Middle frontal gyrus (tissue), 1 donor: ENCODE results near the gene SSTR3.

ENCODE experiments used
- DNase-seq: peaks from one replicate; pipeline ENCODE4 v3.0.0-alpha.2; 2015; ENCODE audit warnings: low spot score; ENCODE audit errors: extremely low spot score

Gene SSTR3

DNA sequence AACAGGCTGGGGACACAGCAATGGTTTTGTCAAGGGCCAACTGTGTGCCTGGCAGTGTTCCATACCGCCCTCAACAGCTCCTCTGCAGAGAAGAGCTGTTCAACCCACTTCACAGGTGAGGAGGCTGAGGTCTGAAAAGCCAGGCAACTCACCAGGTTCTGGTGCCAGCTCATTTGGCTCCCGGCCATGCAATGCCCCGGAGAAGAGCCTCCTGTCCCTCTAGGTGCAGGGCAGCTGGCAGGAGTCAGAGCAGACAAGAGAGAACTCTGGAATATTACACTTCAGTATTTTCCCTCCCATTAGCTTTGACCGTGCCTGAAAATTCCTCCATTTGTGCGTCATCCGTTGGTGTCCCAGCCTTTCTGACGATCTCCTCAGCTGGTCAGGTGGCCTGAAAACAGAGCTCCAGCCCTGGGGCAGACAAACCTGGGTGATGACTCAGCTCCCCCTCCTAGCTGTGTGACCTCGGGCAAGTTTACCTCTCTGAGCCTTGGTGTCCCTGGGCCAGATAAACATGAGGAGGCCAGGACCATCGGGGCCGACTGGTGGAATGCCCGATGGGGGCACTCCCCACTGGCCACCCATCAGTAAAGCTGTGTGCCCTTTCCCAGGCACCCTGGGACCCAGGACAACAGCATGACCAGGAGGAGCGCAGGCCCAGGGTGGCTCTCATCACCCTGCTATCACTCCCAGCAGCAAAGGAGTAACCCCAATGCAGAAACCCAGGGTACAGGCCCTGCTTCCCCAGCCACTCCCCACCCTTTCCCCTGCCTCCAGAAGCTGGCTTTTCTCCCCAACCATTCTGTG lies 14.6 kb downstream of the SSTR3 start:
- no peak for DNase-seq

GRCh38 chr22:37196539-37197450 lies 15.5 kb downstream of the SSTR3 start:
- DNase-seq, result no peak

- DNase-seq, result no peak
These were observed 16.4 kb downstream of the SSTR3 start for GRCh38 chr22:37195921-37196320.

- no peak for DNase-seq
These were observed 17.5 kb downstream of the SSTR3 start for GRCh38 chr22:37194750-37195149.

- DNase-seq, result no peak
These were observed 18.6 kb downstream of the SSTR3 start for GRCh38 chr22:37193629-37194191.

DNA sequence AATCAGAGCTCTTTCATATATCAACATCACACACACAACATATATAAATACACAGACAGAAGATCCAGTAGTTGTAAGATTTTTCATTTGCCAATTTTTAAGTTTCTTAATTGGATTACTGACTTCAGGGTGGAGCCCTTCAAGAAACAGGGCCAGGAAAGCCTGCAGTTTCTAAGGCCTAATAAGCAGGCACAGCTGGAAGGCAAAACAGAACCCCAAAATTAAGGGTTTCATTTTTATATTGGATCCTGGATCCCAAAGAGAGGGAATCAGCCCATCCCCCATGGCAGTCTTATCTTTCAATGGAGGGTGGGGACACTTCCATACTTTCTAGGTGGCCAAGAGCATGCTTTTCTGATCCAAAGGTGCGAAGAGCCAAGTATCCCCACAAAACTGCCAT lies 19.5 kb downstream of the SSTR3 start:
- no peak for DNase-seq

GRCh38 chr22:37192204-37192603 lies 20.1 kb downstream of the SSTR3 start:
- no peak for DNase-seq

GRCh38 chr22:37190262-37190780 lies 22.0 kb downstream of the SSTR3 start:
- DNase-seq, result no peak

- DNase-seq, result no peak
These were observed 23.3 kb downstream of the SSTR3 start for GRCh38 chr22:37188901-37189466.

DNA sequence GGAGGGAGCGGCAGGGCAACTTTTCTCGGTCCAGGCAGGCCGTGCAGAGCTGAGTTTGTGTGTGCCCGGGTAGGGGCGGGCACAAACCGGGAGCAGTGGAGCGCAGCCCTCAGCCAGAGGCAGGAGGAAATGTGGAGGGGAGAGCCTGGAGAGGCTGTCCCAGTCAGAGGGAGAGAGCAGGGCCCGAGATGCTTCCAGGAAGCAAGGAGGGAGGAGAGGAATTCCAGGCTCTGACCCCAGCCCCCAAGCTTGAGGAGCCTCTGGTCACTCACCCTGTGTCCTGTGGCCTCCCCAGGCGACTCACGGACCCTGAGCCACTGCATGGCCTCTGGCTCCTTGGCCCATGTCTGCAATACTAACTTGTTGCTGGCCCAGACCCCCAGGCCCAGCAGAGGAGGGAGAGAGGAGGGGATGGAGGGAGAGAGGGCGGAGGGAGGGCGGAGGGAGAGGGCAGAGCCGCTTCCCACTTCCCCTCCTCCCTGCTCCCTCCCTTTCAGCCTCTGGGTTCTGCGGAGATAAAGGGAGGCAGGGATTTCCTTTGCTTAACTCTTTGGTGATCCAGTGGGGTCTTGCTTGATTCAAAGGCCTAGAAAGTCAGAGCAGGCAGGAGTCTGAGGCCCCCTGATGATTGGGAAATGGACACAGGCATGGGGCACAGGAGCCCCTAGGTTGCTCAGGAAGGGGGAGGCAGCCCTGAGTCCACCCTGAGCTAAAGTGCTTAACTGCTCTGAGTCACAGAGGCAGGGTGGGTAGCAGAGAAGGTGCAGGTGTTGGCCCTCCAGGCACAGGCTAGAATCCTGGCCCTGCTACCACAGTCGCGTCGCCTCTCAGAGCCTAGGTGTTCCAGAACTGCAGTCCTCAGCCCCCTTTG lies 24.2 kb downstream of the SSTR3 start, which contains the start of gene C1QTNF6:
Gene C1QTNF6 (minus strand): TSS at position 357 of the 871 bp plus-strand sequence. CDS start 34 bp downstream, at position 323.
- no peak for DNase-seq

DNA sequence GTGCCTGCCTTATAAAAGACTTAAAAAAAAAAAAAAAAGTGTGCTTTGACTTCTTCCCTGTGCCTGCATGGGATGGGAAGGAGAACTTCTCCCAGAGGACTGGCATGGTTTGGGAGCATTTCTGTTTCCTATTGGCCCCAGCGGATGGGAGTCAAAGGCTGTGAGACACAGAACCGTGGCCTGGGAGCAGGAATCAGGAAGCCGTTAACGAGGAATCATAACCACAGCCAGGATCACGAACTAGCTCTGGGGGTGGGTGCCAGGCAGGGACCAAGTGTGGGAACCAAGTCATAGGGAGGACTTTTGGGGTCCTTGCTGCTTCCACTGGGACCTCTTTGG lies 24.8 kb downstream of the SSTR3 start:
- no peak for DNase-seq

DNA sequence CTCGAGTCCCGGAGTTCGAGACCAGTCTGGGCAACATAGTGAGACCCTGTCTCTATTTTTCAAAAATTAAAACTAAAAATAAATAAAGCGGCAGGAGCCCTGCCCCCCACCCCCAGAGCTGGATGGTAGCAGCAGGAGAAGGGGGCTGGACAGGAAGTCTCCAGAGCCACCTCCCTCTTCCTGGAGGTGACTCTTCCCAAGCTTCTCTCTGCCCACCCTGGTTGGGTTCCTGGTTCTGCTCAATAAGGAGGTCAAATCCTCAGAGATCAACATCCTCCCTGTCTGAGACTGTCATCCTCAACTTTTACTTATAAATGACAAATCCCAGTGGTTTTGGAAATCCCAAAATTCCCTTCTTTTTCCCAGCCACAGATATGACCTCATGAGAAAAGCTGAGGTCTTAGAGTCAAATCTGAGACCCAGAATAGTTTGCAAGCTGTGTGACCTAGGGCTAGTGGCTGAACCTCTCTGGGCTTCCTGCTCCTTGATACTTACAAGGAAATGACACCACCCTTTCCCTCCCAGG lies 25.2 kb downstream of the SSTR3 start:
- DNase-seq, result no peak

GRCh38 chr22:37186228-37186996 lies 25.9 kb downstream of the SSTR3 start:
- no peak for DNase-seq

- no peak for DNase-seq
These were observed 26.5 kb downstream of the SSTR3 start for GRCh38 chr22:37185646-37186227.

DNA sequence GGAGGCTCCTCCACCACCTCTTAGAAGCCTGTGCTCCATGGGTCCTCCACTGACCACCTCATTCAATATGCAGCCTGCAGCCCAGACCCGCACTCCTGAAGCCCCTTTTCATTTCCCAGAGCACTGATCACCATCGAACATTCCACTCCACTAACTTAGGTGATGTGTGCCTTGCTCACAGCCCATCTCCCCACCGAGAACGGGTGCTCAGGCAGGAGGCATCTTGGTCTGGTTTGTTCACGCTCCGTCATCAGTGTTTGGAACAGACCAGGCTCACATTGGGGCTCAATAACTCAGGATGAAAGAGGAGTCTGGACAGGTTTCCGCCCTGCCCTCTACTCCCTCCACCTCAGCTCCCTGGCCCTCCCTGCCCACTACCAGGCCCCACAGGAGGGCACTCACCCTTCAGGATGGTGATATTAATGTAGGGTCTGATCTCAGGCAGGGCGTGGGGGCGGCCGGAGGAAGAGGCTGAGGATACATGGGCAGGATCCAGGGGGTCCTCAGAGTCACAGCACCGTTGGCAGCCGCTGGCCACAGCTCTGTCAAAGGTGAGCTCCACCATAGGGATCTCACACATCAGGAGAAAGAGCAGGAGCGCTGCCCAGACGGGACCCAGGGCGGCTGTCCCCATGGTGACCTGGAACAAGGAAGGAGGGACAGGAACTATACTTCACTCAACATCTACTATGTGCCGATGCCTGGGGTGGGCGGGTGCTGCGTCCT lies 27.3 kb downstream of the SSTR3 start:
- no peak for DNase-seq

DNA sequence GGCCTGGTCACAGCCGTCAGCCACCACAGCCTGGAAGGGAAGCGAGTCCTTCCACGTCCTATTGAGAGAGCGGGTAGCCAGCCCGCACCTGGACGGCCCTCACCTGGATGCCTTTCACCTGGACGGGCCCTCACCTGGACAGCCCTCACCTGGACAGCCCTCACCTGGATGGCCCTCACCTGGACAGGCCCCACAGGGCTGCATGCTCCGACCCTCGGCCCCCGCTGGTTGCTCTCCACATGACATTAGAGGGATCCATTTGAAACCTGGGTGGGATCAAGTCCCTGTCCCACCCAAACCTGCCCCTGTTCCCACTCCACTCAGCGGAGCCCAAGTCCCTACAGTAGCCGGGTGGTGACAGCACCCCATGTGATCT lies 27.9 kb downstream of the SSTR3 start:
- DNase-seq, result no peak

DNA sequence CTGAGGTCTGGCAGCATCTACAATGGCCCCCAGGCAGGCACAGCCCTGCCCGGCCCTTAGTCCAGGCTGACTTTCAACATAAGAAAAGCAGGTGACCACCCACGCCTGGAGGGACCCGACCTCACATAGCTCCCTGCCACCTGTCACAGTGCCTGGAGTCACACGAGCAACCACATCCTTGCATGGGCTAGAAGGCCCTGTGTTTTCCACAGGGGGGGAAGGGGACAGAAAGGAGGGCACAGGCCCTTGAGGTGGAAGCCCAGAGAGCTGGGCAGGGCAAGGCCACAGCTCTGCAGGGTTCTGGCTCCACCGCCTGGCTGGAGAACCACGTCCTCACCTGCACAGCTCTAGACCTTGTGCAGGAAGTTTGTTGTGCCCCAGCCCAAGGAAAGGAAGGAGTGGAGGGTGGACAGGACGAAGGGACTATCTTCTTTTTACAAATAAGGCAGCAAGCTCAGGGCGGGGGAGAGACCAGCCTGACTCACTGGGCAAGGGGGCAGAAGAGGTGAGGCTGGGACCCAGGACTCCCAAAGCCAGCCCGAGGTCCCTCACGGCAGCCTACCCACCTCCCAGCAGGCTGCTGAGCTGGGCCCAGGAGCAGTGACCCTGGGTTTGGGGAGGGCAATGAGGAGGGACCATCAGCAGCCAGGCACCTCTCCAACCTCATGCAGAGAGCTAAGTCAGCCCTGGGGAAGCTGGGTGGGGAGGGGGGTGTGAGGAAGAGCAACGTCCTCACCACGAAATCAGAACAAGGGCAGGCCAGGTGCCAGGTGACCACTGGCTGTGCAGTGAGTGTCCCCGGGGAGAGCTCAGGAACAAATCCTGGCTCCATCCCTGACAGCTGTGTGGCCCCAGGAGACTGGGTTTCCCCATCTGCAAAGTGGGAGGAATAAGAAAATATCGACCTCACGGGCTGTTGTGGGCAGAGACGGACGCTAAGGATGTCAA lies 28.6 kb downstream of the SSTR3 start:
- DNase-seq, result no peak

DNA sequence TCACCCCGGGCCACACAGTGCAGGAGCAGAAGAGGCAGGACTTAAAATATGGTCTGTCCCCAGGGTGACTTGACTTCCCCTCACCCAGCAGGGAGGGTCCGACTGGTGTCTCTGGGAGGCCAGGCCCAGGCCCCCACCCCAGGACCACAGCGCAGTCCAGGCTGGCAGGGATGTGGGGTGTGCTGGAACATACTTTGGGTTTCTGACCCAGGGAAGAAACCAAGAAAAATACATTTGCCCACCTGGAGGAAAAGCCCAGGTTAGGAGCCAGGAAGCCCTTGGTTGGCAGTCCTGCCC lies 29.4 kb downstream of the SSTR3 start:
- DNase-seq, result no peak
